GM18526 (cell line): ENCODE measurements around the gene HADH.

Source experiments
- POLR2A ChIP-seq: IDR thresholded peaks from 3 replicates; pipeline ENCODE4 v1.6.1; 2011; ENCODE audit not compliant: insufficient read length; ENCODE audit errors: extremely low read depth

Gene HADH

DNA sequence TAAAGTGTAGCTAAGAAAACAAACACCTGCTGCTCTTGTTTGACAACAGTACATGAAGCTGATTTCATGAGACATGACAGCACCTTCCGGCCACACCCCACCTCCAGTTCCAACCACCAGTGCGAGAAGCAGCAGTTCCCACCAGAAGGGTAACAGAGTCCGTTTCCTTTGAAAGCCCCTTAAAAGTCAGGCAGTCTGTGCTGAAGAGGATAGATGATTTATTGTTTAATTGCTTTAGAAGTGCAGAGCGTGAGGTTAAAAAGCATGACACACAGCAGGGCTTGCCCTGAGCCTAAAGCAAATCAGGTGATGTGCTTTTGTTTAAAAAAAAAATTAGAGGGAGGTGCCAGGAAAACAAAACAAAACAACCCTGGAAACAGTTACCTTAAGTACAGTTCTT, 82.6 kb downstream of the HADH start:
- no peak for TF ChIP-seq POLR2A

DNA sequence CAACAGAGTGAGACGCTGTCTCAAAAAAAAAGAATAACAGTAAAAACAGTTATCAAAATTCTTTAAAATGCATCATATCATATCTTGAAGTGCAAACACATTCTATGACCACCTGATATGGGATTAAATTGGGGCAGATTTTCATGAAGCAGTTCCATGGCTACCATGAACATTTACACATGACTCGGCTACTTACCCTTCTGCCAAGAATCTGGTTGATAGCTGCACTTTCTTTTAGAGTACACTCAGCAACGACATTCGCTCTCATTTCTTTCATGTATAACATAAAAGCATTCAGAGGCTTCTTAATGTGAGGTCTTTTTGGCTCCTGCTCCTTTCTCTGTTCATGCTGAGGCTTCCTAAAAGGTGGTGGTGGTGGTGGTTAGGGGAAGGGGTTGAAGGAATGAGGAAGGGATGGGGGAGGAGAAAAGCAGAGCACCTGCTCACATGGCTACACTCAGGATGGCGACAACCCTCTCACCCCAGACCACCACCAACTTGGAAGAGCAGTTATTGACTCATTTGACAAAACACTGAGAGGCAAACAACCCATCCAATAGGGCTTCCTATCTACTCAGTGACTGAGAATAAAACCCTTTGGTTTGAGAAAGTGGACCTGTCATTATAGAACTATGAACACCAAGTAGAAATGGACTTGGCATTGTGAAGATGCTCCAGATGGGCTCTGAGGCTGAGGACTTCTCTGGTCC, 88.5 kb downstream of the HADH start:
- TF ChIP-seq POLR2A: no peak

DNA sequence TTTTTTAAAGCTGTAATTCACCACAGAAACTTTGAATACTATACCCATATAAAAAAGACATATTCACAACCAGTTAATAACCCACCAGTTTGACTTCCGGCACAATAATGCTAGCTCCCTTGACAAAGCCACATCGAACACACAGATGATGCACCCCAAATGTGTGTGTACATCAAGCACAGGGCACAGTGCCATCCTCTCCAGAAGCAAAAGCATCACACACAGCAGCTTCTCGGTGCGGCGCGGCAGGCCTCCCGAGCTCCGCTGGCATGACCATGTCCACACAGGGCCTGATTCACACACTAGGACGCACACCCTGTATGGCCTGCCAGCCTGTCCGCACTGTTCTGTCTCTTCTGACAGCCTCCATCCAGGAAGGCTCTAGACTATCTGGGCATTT, 91.1 kb downstream of the HADH start:
- no peak for TF ChIP-seq POLR2A

DNA sequence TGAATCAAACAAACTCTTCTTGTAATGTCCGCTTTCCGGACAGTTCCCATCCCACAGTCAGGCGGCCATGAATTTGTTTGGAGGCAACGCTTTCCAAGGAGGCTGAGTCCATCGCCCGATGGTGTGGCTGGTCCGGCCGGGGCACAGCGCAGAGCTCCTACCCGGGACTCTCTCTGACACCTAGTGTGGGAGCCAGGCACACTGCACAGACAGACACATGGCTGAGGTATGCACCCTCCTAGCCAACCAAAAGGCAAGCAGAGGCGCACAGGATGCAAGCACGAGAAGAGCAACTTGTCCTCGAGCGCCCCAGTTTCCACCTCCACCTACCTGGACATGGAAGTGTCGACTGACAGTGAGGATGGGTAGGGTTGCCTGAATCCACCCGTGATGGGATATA, 91.6 kb downstream of the HADH start:
- TF ChIP-seq POLR2A: no peak
